Fibroblast of upper back skin (primary cell): ENCODE results near the gene PIM2.
A peak's percentile ranks its signal among the peaks of the same experiment; 100 is the strongest.

Experiments
- DNase-seq: peaks from one replicate; pipeline ENCODE4 v3.0.0-alpha.2; 2013

Gene PIM2

DNA sequence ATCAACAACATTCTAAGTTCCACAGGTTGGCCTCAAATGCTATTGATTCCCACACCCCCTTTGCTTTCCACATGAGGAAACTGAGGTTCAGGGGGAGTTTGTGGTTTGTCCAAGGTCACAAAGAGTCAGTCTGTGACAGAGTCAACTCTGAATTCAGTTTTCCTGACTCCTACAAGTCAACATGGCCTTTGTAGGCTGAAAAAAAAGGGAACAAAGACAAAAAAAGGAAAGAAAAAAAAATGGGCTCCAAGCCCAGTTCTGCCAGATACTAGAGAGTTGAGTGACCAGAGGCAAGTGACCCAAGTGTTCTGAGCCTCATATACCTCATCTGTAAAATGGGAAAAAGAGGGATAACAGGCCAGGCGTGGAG is 16.5 kb upstream of the PIM2 start:
- no peak for DNase-seq

DNA sequence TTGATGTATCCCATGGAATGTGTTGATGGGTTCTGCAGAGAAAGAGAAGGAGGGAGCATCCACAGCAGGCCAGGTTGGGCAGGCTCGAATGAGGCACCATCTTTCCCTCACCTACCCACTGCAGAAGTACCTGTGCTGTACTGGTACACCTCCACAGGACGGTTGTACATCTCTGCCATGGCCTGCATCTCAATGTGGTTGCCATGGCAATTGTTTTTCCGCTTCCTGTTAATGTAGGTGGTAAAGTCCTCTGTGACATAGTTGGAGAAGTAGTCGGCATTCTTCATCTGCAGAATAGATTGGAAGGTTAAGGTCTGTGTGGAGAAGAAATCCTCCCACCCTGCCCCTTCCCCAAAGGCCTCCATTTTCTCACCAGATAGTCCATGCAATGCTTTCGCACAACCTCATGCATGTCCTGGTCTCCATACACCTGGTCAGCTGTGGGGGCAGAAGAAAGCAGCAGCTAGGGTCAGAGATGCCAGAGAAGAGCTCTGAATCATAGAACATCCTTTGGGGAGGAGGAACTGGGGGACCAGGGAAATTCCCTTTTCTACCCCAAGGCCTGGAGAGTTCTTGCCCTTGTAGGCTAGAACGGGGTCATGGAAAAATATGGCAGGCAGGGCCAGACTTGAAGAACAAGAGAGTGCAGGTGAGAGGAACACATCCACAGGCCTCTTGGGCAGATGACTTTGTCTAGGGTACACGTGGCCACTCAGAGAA is 15.9 kb upstream of the PIM2 start:
- no peak for DNase-seq

DNA sequence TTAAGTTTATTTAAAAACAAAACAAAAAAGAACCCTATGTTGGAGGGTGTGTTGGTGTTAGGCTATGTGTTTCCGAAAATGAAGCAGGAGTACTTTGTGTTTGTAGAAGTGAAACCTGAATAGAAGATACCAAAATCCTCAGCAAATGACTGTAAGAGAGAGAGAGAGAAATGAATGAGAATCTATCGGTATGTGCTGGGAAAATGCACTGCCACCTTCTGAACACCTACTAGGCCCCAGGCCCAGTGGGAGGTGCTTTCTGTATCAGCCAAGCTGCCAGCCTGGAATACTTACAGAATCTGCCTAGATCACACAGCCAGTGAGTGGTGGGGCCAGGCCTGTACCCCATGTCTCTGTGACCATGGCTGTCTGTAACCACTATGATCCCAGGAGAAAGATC is 14.9 kb upstream of the PIM2 start:
- DNase-seq: no peak

DNA sequence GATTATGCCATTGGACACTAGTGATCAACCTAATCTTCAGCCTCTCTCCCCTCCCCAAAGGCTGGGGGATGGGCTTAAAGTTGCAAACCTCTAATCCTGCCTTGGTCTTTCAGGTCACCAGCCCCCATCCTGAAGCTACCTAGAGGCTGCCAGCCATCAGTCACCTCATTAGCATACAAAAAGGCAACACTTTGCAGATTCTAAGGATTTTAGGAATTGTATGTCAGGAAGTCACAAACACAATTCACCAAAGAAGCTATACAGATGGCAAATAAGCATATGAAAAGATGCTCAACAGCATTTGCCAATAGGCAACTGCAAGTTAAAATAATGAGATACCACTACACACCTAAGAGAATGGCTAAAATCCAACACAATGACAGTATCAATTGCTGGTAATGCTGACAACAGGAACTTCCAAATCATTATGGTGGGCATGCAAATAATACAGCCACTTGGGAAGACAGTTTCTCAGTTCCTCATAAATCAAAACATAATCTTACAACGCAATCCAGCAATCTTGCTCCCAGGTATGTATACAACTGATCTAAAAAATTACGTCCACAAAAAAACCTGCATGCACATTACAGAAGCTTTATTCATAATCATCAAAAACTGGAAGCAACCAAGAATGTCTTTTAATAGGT is 9.0 kb upstream of the PIM2 start:
- DNase-seq: no peak

DNA sequence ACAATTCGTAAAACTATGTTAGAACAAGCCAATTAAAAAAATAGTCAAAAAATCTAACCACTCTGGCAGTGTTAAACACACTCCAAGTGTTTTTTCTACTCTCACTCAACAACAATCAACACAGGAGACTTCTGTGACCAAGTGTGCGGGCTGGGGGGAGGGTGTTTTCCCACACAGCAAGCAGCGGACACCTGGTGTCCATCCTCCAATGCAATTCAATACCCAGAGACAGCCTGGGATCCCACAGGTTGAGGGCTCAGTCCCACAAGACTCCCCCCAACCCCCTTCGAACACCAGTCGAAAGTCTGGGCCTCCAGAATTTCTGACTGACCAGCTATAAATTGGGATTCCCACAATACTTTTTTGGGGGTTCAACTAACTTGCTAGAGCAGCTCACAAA is 8.3 kb upstream of the PIM2 start:
- no peak for DNase-seq

DNA sequence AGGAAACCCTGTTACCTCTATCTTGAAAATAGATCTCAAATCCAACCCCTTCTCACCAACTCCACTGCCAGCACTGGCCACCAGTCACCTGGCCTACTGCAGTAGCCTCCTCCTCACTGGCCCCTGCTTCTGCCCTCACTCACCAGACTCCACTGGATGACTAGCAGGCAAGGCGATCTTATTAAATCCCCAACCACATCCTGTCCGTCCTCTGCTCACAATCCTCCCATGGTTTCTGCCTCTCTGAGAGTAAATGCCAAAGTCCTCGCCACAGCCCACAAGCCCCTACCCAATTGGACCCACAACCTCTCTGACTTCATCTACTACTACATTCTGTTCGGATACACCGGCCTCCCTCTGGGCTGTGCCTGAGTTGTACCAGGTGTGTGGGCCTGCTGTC is 5.4 kb upstream of the PIM2 start:
- DNase-seq: no peak

- DNase-seq: no peak
These were observed 4.9 kb upstream of the PIM2 start for GRCh38 chrX:48923771-48924170.

DNA sequence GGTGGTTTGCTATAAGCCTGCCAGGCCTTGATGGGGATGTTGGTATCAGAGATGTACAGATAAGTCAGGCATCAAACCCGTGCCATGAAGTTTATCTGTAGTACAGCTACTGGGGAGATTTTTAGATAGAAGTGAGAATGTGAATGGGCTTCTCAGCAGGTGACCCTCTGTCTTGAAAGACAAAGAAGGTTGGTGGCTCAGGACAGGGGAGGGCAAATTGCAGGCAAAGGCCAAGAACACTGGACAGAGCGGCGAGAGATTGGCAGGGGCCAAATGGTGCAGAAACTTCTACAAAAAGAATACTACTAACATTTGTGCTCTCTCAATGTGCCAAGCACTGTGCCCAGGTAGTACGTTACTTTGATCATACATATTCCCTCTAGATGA is 1.9 kb upstream of the PIM2 start:
- no peak for DNase-seq

DNA sequence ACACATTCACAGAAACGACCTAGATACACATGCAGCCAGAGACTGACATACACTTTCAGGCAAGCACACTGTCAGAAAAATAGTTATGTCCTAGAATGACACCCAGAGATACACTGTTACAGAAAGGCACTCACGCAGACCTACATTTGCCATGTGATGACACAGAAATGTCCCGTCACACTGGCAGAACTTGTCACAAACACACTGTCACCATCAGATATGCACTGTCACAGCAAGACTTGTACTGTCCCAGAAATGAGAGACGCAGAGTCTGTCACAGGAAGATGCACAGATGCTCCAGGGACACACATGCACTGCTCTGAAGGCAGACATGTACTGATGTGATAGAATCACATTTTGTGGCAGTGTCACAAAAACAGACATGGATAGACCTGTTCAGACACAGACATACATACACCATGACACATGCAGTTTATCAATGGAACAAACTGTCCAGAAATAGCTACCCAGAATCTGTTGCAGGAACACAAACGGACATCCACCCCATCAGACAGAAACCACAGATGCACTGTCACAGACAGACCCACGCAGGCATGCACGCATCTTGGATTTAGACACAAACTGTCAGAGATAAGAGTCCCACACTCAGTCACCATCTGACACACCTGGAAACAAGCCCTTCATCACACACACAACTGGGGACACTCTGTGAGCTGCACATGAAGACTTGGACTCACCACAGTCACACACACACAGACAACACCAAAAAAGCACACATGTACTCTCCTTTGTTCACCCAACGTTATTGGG is 1.3 kb upstream of the PIM2 start:
- no peak for DNase-seq

GRCh38 chrX:48919360-48919841 is 577 bp upstream of the PIM2 start:
- DNase-seq: no peak

DNA sequence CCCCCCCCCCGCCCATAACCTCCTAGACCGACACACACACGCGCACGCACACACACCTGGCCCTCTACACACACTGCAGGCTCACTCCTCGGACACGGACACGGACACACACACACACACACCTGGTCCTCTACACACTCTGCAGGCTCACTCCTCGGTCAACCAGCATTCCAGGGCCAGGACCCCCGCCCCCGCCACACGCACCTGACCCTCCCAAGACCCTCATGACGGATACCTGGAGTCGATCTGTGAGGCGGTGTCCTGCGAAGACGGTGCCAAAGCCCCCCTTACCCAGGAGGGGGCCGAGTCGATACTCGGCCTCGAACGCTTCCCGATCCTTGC is 552 bp downstream of the PIM2 start:
- no peak for DNase-seq

DNA sequence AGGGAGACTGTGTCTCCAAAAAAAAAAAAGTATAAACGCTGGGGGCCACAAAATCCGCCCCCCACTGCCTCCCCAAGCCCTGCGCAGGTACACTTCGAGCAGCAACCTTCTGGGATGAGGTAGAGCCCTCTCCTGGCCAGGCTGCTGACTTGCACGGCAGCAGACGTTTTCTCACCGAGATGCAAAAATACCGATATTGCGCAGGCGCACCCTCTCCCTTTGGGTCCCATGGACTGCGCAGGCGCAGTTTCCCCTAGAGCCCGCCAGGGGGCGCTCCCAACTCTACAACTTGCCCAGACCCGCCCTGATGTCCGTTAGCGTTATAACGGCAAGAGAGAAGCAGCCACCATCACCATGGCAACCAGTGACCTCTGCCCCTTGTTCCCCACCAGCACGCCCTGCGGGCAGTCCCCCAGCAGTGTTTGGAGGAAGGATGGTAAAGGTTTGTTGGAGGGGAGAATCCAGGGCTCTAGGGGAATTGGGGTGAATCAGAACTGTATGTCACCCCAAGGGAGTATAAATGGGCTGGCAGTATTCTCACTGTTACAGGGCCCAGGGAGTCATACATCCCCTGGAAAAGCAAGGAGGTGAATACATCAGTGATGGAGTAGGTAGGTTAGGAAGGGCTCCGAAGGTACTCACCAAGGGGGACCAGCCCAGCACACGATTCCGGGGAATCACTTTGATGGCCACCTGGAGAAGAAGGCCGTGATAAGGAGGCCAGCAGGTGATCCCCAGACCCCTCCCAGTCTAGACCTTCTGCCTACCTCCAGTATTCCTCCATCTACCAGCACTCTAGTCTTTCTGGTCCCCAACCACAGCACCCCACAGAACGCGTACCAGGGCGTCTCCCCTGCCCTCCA is 1.5 kb downstream of the PIM2 start:
- peak; percentile 88 for DNase-seq

DNA sequence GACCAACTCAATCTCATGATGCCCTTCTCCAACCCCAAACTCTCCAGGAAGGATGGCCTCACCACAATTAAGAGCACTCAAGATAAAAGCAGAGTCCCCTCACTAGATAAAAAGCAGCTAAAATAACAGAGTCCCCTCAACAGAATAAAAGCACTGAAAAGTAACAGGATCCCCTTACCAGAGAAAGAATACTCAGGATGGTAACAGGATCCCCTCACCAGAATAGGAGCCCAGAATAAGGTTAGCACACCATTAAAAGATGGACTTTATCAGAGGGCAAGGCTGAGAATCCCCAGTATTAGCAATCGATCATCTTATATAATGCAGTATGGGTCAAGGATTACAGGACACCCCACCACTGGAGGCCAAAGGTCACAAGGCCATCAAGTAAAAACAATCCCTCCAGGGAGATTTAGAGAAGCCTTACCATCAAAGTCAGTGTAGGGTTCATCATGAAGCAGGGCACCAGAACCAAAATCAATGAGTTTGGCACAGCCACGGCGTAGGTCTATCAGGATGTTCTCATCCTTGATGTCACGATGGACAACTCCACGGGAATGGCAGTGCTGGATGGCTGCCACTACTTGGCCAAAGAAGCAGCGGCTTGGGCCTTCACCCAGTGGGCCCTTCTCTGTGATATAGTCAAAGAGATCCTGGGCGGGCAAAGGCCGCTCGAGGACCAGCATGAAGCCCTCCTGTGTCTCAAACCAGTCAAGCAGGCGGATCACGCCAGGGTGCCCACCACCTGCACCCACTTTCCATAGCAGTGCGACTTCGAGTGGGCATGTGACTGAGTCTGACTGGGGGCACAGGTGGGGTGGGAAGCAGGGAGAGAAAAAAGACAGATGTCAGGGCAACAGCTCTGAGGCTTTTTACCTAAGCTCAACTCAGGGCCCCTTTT is 4.0 kb downstream of the PIM2 start:
- no peak for DNase-seq

- no peak for DNase-seq
These were observed 5.0 kb downstream of the PIM2 start for GRCh38 chrX:48913605-48914366.

DNA sequence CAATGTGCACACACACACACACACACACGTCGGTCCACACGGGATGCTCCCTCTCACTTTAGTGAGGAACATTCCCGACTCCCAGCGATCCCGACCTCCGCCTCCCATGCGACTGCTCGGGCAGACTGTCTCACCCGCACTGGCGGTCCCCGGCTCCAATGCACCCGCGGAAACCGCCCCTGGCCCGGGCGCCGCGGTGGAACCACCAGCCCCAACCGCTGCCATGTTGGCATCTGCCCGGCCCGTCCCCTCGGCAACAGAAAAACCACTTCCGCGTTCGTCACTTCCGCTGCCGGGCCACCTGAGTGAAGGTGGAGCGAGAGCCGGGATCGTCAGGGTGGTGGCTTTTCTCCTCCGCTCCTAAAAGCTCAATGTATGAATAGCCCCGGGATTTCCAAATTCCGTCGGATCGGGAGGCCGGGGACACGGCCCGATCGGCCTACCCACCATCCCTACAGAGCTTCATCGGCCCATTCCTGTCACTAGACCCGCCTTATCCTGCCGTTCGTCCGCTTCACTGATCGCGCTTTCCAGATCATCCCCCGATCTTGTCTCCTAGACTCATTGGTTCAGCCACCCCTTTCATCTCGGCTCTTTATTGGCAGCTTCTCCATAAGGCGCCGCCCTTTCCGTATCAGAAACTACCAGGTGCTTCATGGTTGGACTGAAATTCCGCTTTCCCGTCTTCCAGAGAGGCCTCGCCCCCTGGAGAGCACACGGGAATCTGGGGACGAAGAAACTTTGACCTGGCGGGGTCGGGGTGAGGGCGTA is 7.2 kb downstream of the PIM2 start, which contains the start of gene SLC35A2:
TSS of gene SLC35A2 (minus strand) at position 235 of the 771 bp plus-strand sequence. CDS start at position 225, 10 bp downstream.
- peak; percentile 61 for DNase-seq

DNA sequence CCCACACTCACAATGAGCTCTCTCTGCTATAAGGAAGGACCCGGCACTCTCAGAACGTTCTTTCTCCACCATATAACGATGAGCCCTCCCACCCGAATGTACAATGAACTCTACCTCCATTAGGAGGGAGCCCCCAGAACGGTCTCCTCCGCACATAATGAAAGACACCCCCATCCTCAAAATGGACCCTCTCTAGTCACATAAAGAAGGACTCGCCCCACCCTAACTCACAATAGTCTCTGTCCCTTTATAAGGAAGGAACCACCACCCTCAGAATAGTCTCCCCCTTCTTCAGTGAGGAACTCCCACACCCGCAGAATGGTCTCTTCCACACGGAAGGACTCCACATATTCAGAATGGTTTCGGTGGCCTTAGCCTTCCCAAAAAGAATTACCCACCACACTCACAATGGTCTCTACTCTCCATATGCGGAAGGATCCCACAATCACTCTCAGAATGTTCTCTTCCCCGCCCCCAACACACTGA is 7.9 kb downstream of the PIM2 start:
- DNase-seq: no peak

- no peak for DNase-seq
These were observed 9.0 kb downstream of the PIM2 start for GRCh38 chrX:48909703-48910294.

GRCh38 chrX:48908600-48908999 is 10.2 kb downstream of the PIM2 start:
- no peak for DNase-seq

DNA sequence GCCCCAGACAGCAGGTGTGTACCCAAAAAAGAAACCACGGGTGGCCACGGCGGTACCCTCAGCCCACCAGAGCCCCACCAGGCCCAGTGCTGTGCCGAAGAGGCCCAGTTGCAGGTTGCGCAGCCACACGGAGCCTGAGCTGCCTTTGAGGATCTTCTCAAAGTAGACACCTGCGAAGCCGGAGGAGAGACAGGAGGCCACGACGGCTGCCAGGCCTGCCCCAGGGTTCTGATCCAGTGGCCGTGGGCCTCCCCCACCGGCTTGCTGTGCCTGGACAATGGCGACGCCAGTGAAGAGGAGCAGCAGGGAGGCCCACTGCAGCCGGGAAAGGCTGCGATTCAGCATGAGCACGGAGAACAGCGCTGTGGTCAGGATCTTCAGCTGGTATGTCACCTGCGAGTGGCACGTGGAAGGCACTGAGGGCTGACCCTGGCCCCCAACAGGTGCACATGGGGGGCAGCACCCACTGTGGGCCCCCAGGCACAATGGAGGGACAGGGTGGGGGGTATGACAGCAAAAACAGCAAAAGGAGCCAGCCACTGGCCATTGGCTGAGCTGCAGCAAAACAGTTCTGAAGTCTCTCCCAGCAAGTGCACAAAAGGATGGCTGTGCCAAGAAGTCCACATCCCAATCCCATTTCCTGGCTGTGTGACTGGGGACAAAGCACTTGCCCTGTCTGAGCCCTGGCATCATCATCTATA is 13.6 kb downstream of the PIM2 start:
- DNase-seq: no peak
